GM23338 (cell line): Measurements from ENCODE around the gene OR7A5. TPM values are rescaled to one million over a fixed set of nuclear protein-coding genes. Genes with fewer than 3 reads are reported as not detected.

Experiments
- ATAC-seq: fragments of 200-7000 bp; cut with Tn5 transposase; 3 replicates; pipeline ENCODE4 v1.9.1; 2020
- DNase-seq: peaks from one replicate; pipeline ENCODE4 v3.0.0-alpha.2; 2015; ENCODE audit warnings: low spot score
- H2AFZ ChIP-seq: fragments of 200-600 bp; sonication (generic); 2 replicates; pipeline ENCODE4 v1.8.0; 2016; ENCODE audit warnings: antibody characterized with exemption, mild to moderate bottlenecking, moderate library complexity
- H3F3A ChIP-seq: fragments of 200-600 bp; sonication (generic); replicated peaks from 2 replicates; pipeline ENCODE4 v1.8.0; 2017; ENCODE audit warnings: antibody characterized with exemption, mixed run types, low read depth
- H3K27ac ChIP-seq: fragments of 200-600 bp; sonication (generic); 2 replicates; pipeline ENCODE4 v1.6.1; 2016; ENCODE audit warnings: low read depth
- H3K27me3 ChIP-seq: fragments of 200-600 bp; sonication (generic); 2 replicates; pipeline ENCODE4 v1.8.0; 2016; ENCODE audit warnings: mild to moderate bottlenecking, mixed run types, moderate library complexity; ENCODE audit not compliant: insufficient read depth
- H3K36me3 ChIP-seq: fragments of 200-600 bp; sonication (generic); 2 replicates; pipeline ENCODE4 v1.8.0; 2016; ENCODE audit warnings: mild to moderate bottlenecking; ENCODE audit not compliant: insufficient read depth
- H3K4me1 ChIP-seq: fragments of 200-600 bp; sonication (generic); 2 replicates; pipeline ENCODE4 v1.8.0; 2016; ENCODE audit warnings: mild to moderate bottlenecking, moderate library complexity; ENCODE audit not compliant: insufficient read depth
- H3K4me2 ChIP-seq: fragments of 200-600 bp; sonication (generic); 2 replicates; pipeline ENCODE4 v1.7.1; 2017; ENCODE audit warnings: mixed run types
- H3K4me3 ChIP-seq: fragments of 200-600 bp; sonication (generic); 2 replicates; pipeline ENCODE4 v1.6.1; 2016; ENCODE audit warnings: mixed run types
- H3K79me2 ChIP-seq: fragments of 200-600 bp; sonication (generic); replicated peaks from 2 replicates; pipeline ENCODE4 v1.8.0; 2017; ENCODE audit warnings: mild to moderate bottlenecking; ENCODE audit not compliant: insufficient read depth
- H3K9me2 ChIP-seq: fragments of 200-600 bp; sonication (generic); 2 replicates; pipeline ENCODE4 v1.8.0; 2017; ENCODE audit not compliant: insufficient read depth
- H4K20me1 ChIP-seq: fragments of 200-600 bp; sonication (generic); replicated peaks from 2 replicates; pipeline ENCODE4 v1.8.0; 2017; ENCODE audit warnings: mild to moderate bottlenecking; ENCODE audit not compliant: insufficient read depth
- H3K27ac Mint-ChIP-seq: 2 replicates; pipeline ENCODE4 v1.8.0; 2020; ENCODE audit warnings: inconsistent platforms, mild to moderate bottlenecking, moderate library complexity, mixed read lengths
- H3K27me3 Mint-ChIP-seq: 3 replicates; pipeline ENCODE4 v1.8.0; 2022; ENCODE audit warnings: low read depth, mild to moderate bottlenecking, moderate library complexity, mixed read lengths, inconsistent platforms; ENCODE audit not compliant: insufficient read depth, poor library complexity
- H3K36me3 Mint-ChIP-seq: 3 replicates; pipeline ENCODE4 v1.8.0; 2021; ENCODE audit warnings: low read depth, mild to moderate bottlenecking, inconsistent platforms, moderate library complexity, mixed read lengths
- H3K4me1 Mint-ChIP-seq: 3 replicates; pipeline ENCODE4 v1.8.0; 2020; ENCODE audit warnings: mild to moderate bottlenecking, inconsistent platforms, mixed read lengths
- H3K4me3 Mint-ChIP-seq: 3 replicates; pipeline ENCODE4 v1.8.0; 2021; ENCODE audit warnings: moderate library complexity, mild to moderate bottlenecking, inconsistent platforms, mixed read lengths
- H3K9me3 Mint-ChIP-seq: 3 replicates; pipeline ENCODE4 v1.8.0; 2020; ENCODE audit warnings: moderate library complexity, mild to moderate bottlenecking, inconsistent platforms, mixed read lengths
- CTCF ChIP-seq, 2 experiments: fragments of 200-600 bp in 1 of 2; sonication (generic) in 1 of 2; conservative IDR thresholded peaks; 2 replicates each; pipeline versions ENCODE4 v1.5.1 to v1.6.1; 2016 to 2017; ENCODE audit warnings: antibody characterized with exemption in 2 of 2, low read depth in 2 of 2, mild to moderate bottlenecking in 2 of 2, moderate library complexity in 1 of 2
- ETS1 ChIP-seq: IDR thresholded peaks from 2 replicates; pipeline ENCODE4 v1.6.1; 2016; ENCODE audit warnings: antibody characterized with exemption
- EZH2 ChIP-seq: fragments of 200-600 bp; sonication (generic); IDR thresholded peaks from one replicate; pipeline ENCODE4 v1.8.0; 2017; ENCODE audit warnings: antibody characterized with exemption, mild to moderate bottlenecking, low read depth; ENCODE audit not compliant: unreplicated experiment
- EZH2phosphoT487 ChIP-seq: fragments of 200-600 bp; sonication (generic); IDR thresholded peaks from one replicate; pipeline ENCODE4 v1.8.1; 2018; ENCODE audit warnings: antibody characterized with exemption; ENCODE audit not compliant: unreplicated experiment
- JUNB ChIP-seq: IDR thresholded peaks from one replicate; pipeline ENCODE4 v1.6.1; 2016; ENCODE audit warnings: antibody characterized with exemption; ENCODE audit not compliant: unreplicated experiment
- NANOG ChIP-seq: IDR thresholded peaks from 2 replicates; pipeline ENCODE4 v1.6.1; 2016; ENCODE audit warnings: antibody characterized with exemption, borderline replicate concordance
- POLR2AphosphoS5 ChIP-seq: IDR thresholded peaks from 2 replicates; pipeline ENCODE4 v1.6.1; 2016; ENCODE audit warnings: antibody characterized with exemption, low read depth
- REST ChIP-seq: IDR thresholded peaks from one replicate; pipeline ENCODE4 v1.6.1; 2018; ENCODE audit warnings: antibody characterized with exemption; ENCODE audit not compliant: unreplicated experiment
- ZNF114 ChIP-seq: fragments of 250-450 bp; sonication (Bioruptor Pico); IDR thresholded peaks from 2 replicates; pipeline ENCODE4 v1.5.0; 2020; ENCODE audit warnings: mild to moderate bottlenecking, moderate library complexity
- ZNF331 ChIP-seq: fragments of 250-450 bp; sonication (Bioruptor Pico); IDR thresholded peaks from 2 replicates; pipeline ENCODE4 v1.5.0; 2020; ENCODE audit warnings: low read depth, mild to moderate bottlenecking, moderate library complexity
- ZNF462 ChIP-seq: fragments of 250-450 bp; sonication (Bioruptor Pico); IDR thresholded peaks from 2 replicates; pipeline ENCODE4 v1.5.0; 2020; ENCODE audit warnings: mild to moderate bottlenecking, moderate library complexity
- polyA plus RNA-seq: library from polyadenylated mRNA; unstranded; fragments of >200 nt; fragmentation: Nextera tagmentation; extraction: Ambion mirVana; gene quantifications from 2 replicates; pipeline ENCODE4 v1.2.1, GENCODE V29; 2016
- total RNA-seq: library from RNA; depleted of rRNA; stranded (reverse); fragments of >200 nt; shearing (Covaris generic); gene quantifications from 2 replicates; pipeline ENCODE4 v1.2.3, GENCODE V29; 2014

The OR7A5 gene
- total and polyA plus RNA-seq, 2 experiments from 2014 or later, result not detected

GRCh38 chr19:14826006-14826405 lies 9.0 kb downstream of the OR7A5 start (continued):
- TF ChIP-seq ZNF331 (no peak), EZH2phosphoT487 (no peak), EZH2 (no peak), ZNF114 (CRISPR knock-in tag) (no peak), NANOG (no peak)

- Mint-ChIP-seq H3K9me3 (peaks cover 88% of the 10 kb centered on the region), H3K36me3 (peaks cover 5% of the 10 kb centered on the region; the same call in 1 of the 3 replicates), H3K4me3 (no peak overlapping the region), H3K27ac (no peak overlapping the region), H3K4me1 (no peaks in the 10 kb centered on the region), H3K27me3 (peaks cover 6% of the 10 kb centered on the region)
- Histone ChIP-seq H3K4me1 (no peaks in the 10 kb centered on the region), H3K4me3 (no peak overlapping the region), H3K4me2 (no peak overlapping the region), H3K27me3 (no peaks in the 10 kb centered on the region), H4K20me1 (no peaks in the 10 kb centered on the region), H3K36me3 (no peaks in the 10 kb centered on the region), H3K27ac (no peak overlapping the region), H3K79me2 (no peaks in the 10 kb centered on the region), H3K9me2 (no peaks in the 10 kb centered on the region), H2AFZ (no peak overlapping the region), H3F3A (no peaks in the 10 kb centered on the region)
- no peak for DNase-seq
- TF ChIP-seq JUNB (no peak), ZNF331 (no peak), EZH2 (no peak), CTCF (conservative IDR thresholded peaks at IDR 0.05; ENCODE audit: low read depth in 2 of 2) (no peak), ZNF462 (CRISPR knock-in tag) (no peak), POLR2AphosphoS5 (no peak), EZH2phosphoT487 (no peak), ZNF114 (CRISPR knock-in tag) (no peak), ETS1 (no peak), REST (no peak), NANOG (no peak)
- ATAC-seq, result no peak
Measured at GRCh38 chr19:14821937-14822336, 13.0 kb downstream of the OR7A5 start.
